K562 (cell line): ENCODE measurements around the gene RALGAPB. TPM values are rescaled to one million over a fixed set of nuclear protein-coding genes. Genes with fewer than 3 reads are reported as not detected.

Experiments
- ATAC-seq: fragments of 200-7000 bp; cut with Tn5 transposase; 3 replicates; pipeline ENCODE4 v1.9.1; 2020; ENCODE audit warnings: moderate library complexity
- BruUV-seq: library from RNA; stranded (reverse); fragments of 400-500 nt; replicated peaks from 2 replicates; lab custom pipeline; 2021; lab: Mats Ljungman, UMichigan
- CTCF ChIA-PET: fragments of 300-600 bp; formaldehyde crosslinking; extraction: SDS; loops from one replicate; lab custom pipeline; 2021; ENCODE audit warnings: low intra/inter-chr PET ratio; lab: Yijun Ruan, JAX
- POLR2A ChIA-PET: fragments of 300-600, 350-650 bp; sonication (Branson Sonifier 250); formaldehyde crosslinking; extraction: SDS; loops from one replicate; lab custom pipeline; 2021; ENCODE audit warnings: antibody characterized with exemption, inconsistent platforms; lab: Yijun Ruan, JAX
- DNase-seq, 4 experiments: peaks; one replicate each; pipeline versions ENCODE4 v3.0.0 to v3.0.0-alpha.2; 2011 to 2018; ENCODE audit warnings: low spot score in 3 of 4, mixed read lengths in 3 of 4; ENCODE audit errors: extremely low read depth in 1 of 4
- FAIRE-seq: peaks from 2 replicates; lab custom pipeline; 2011; peaks lifted over from hg19 to GRCh38; lab: Jason Lieb, UNC
- H2AFZ ChIP-seq: 2 replicates; pipeline ENCODE4 v1.6.0; 2011; ENCODE audit warnings: low read depth, low read length, control low read depth, inconsistent platforms
- H3K27ac ChIP-seq: fragments of 200-600 bp; 3 replicates; pipeline ENCODE4 v1.8.0; 2011; ENCODE audit warnings: low read depth, mild to moderate bottlenecking, control low read depth, inconsistent platforms, low read length, moderate library complexity, mixed read lengths; ENCODE audit errors: extremely low read depth
- H3K27me3 ChIP-seq, 2 experiments: fragments of 300-600 bp in 1 of 2; 2 replicates in 1 of 2; 3 replicates in 1 of 2; pipeline versions ENCODE4 v1.6.0 to v1.8.0; 2011; ENCODE audit warnings: inconsistent platforms in 2 of 2, low read length in 2 of 2, mild to moderate bottlenecking in 1 of 2, mixed read lengths in 1 of 2, moderate library complexity in 1 of 2; ENCODE audit not compliant: control insufficient read depth in 2 of 2, insufficient read depth in 2 of 2
- H3K36me3 ChIP-seq: fragments of 300-600 bp; 3 replicates; pipeline ENCODE4 v1.8.0; 2011; ENCODE audit warnings: mild to moderate bottlenecking, low read length, inconsistent platforms; ENCODE audit not compliant: control insufficient read depth, insufficient read depth
- H3K4me1 ChIP-seq, 2 experiments: fragments of 200-600 bp in 1 of 2; replicated peaks in 1 of 2; 2 replicates in 1 of 2; 3 replicates in 1 of 2; pipeline versions ENCODE4 v1.5.1 to v1.8.0; 2011; ENCODE audit warnings: inconsistent platforms in 2 of 2, low read length in 2 of 2, mild to moderate bottlenecking in 1 of 2, mixed read lengths in 1 of 2, moderate library complexity in 1 of 2; ENCODE audit not compliant: control insufficient read depth in 2 of 2, insufficient read depth in 2 of 2
- H3K4me2 ChIP-seq: 2 replicates; pipeline ENCODE4 v1.6.1; 2011; ENCODE audit warnings: low read length, control low read depth, inconsistent platforms, mixed read lengths; ENCODE audit not compliant: insufficient read depth
- H3K4me3 ChIP-seq: fragments of 200-600 bp; sonication (generic), shearing (Covaris generic); 2 replicates; pipeline ENCODE4 v1.5.1; 2016; ENCODE audit warnings: control low read depth, inconsistent platforms
- H3K79me2 ChIP-seq: fragments of 200-600 bp; 3 replicates; pipeline ENCODE4 v1.8.0; 2011; ENCODE audit warnings: low read length, inconsistent platforms; ENCODE audit not compliant: control insufficient read depth, insufficient read depth
- H3K9ac ChIP-seq, 2 experiments: 2 replicates each; pipeline versions ENCODE4 v1.6.0 to v1.6.1; 2011; ENCODE audit warnings: low read depth in 2 of 2, low read length in 2 of 2, control low read depth in 1 of 2, inconsistent platforms in 1 of 2, mild to moderate bottlenecking in 1 of 2, mixed read lengths in 1 of 2; ENCODE audit not compliant: insufficient read depth in 1 of 2
- H3K9me1 ChIP-seq: one replicate; pipeline ENCODE4 v1.6.0; 2011; ENCODE audit warnings: inconsistent platforms, mild to moderate bottlenecking, low read length, moderate library complexity; ENCODE audit not compliant: control insufficient read depth, insufficient read depth
- H3K9me3 ChIP-seq: replicated peaks from 2 replicates; pipeline ENCODE4 v1.5.1; 2011; ENCODE audit warnings: low read depth, low read length, inconsistent platforms; ENCODE audit not compliant: control insufficient read depth, insufficient read depth
- H4K20me1 ChIP-seq: replicated peaks from 2 replicates; pipeline ENCODE4 v1.6.1; 2011; ENCODE audit warnings: low read length, inconsistent platforms, mixed read lengths; ENCODE audit not compliant: control insufficient read depth, insufficient read depth
- ADNP ChIP-seq: fragments of 200-800 bp; sonication (Bioruptor generic); IDR thresholded peaks from 2 replicates; pipeline ENCODE4 v1.6.1; 2016; ENCODE audit warnings: missing genetic modification characterization, missing compliant biosample characterization
- C11orf30 ChIP-seq: fragments of 450-650 bp; IDR thresholded peaks from 2 replicates; pipeline ENCODE4 v1.6.1; 2016; ENCODE audit warnings: low read depth, mild to moderate bottlenecking
- KAT7 ChIP-seq: sonication (generic); formaldehyde crosslinking; IDR thresholded peaks from 2 replicates; pipeline ENCODE4 v1.8.0; 2022; ENCODE audit warnings: missing genetic modification reagents, mild to moderate bottlenecking, borderline replicate concordance
- MAFF ChIP-seq: IDR thresholded peaks from 2 replicates; pipeline ENCODE4 v1.6.1; 2012; ENCODE audit warnings: low read length, improper control_type of control experiment
- MAFG ChIP-seq: fragments of 450-650 bp; conservative IDR thresholded peaks from 2 replicates; pipeline ENCODE4 v1.6.1; 2016; ENCODE audit warnings: missing genetic modification characterization, missing compliant biosample characterization
- MAFK ChIP-seq: IDR thresholded peaks from 2 replicates; pipeline ENCODE4 v1.6.1; 2011; ENCODE audit warnings: low read length, improper control_type of control experiment
- NR2C2 ChIP-seq, 2 experiments: fragments of 200-800 bp in 1 of 2; sonication (Bioruptor generic) in 1 of 2; sonication (generic) in 1 of 2; formaldehyde crosslinking in 1 of 2; IDR thresholded peaks; 2 replicates each; pipeline versions ENCODE4 v1.6.1 to v1.8.0; 2016 to 2022; ENCODE audit warnings: mild to moderate bottlenecking in 1 of 2, missing compliant biosample characterization in 1 of 2, missing genetic modification characterization in 1 of 2, missing genetic modification reagents in 1 of 2
- POLR2A ChIP-seq: fragments of 450-650 bp; conservative IDR thresholded peaks from 2 replicates; pipeline ENCODE4 v1.6.1; 2016
- RBFOX2 ChIP-seq: fragments of 200-400 bp; formaldehyde crosslinking; IDR thresholded peaks from 2 replicates; pipeline ENCODE4 v1.6.1; 2017; ENCODE audit warnings: low read depth, mild to moderate bottlenecking, low read length, moderate library complexity
- ZNF121 ChIP-seq: sonication (generic); formaldehyde crosslinking; conservative IDR thresholded peaks from 2 replicates; pipeline ENCODE4 v1.8.0; 2022; ENCODE audit warnings: missing genetic modification reagents
- ZNF263 ChIP-seq: sonication (generic); formaldehyde crosslinking; IDR thresholded peaks from 2 replicates; pipeline ENCODE4 v1.8.0; 2022; ENCODE audit warnings: mild to moderate bottlenecking, missing genetic modification reagents, borderline replicate concordance
- ZNF277 ChIP-seq: fragments of 250-450 bp; sonication (Bioruptor Pico); IDR thresholded peaks from 2 replicates; pipeline ENCODE4 v1.8.0; 2022; ENCODE audit warnings: inconsistent platforms, mild to moderate bottlenecking, moderate library complexity, borderline replicate concordance
- ZNF316 ChIP-seq: fragments of 450-650 bp; IDR thresholded peaks from 2 replicates; pipeline ENCODE4 v1.6.1; 2016
- WGBS: fragments of 100-300 bp; shearing (Covaris generic); methylation state at CpG from one replicate; pipeline ENCODE4 v1.1.6; 2016; ENCODE audit warnings: low coverage, mixed read lengths; ENCODE audit not compliant: insufficient coverage; ENCODE audit errors: missing lambda C conversion rate; 5-methylcytosine and 5-hydroxymethylcytosine counted together
- in situ Hi-C: fragments of 300-500 bp; cut with MboI; formaldehyde crosslinking; loops from 4 replicates; pipeline ENCODE4 v1.15.0; 2018; ENCODE audit warnings: inconsistent platforms, mixed read lengths
- intact Hi-C: fragments of 100-400 bp; cut with micrococcal nuclease; formaldehyde crosslinking; loops from 2 replicates; pipeline ENCODE4 v1.14.2; 2022
- polyA plus RNA-seq, 8 experiments: library from polyadenylated mRNA; depleted of rRNA in 4 of 8; stranded (reverse) in 5 of 8; unstranded in 3 of 8; fragments of >200 nt; fragmentation: Nextera tagmentation in 2 of 8; fragmentation: Illumina TruSeq in 1 of 8; extraction: Ambion mirVana in 2 of 8; extraction: Trizol in 1 of 8; gene quantifications; 2 replicates each; pipeline versions ENCODE4 v1.2.1 to v1.2.3, GENCODE V29; 2011 to 2014; ENCODE audit warnings: inconsistent platforms in 1 of 8, missing spikeins in 1 of 8
- total RNA-seq, 7 experiments: library from RNA; depleted of rRNA in 6 of 7; stranded (reverse); fragments of >200 nt in 6 of 7; fragmentation: Illumina TruSeq in 2 of 7; extraction: Trizol in 2 of 7; gene quantifications; 2 replicates each; pipeline versions ENCODE4 v1.2.1 to v1.2.3, GENCODE V29; 2011 to 2021; ENCODE audit warnings: low replicate concordance in 1 of 7

Gene RALGAPB
- total and polyA plus RNA-seq, 9 of the 15 experiments (the other 6 are each of a cell fraction or from before 2014, with no cell fraction given), result 4.3 to 25.6 (median 13.6) TPM

GRCh38 chr20:38427655-38428023, 45.0 kb upstream of the RALGAPB start:
- H3K79me2 ChIP-seq, result peaks cover 90% of the 10 kb centered on the region
- ATAC-seq (no peak), DNase-seq (no peak), FAIRE-seq (peak; percentile 40)
- H3K9me3 ChIP-seq, result no peaks in the 10 kb centered on the region
- H3K27ac ChIP-seq, result no peak overlapping the region
- in situ Hi-C loops (no loop called here), intact Hi-C loops (no loop called here)
- H2AFZ ChIP-seq, result no peak overlapping the region
- H3K27me3 ChIP-seq, result no peaks in the 10 kb centered on the region
- POLR2A ChIA-PET, result interaction anchor here (0.5 to 4.9 kb wide), 7 partner anchors 7 to 493 kb away, joined by 3 to 41 read pairs (median 3); partner anchors contain the start of gene SNHG17
- peaks cover 100% of the 10 kb centered on the region for H3K36me3 ChIP-seq
- CTCF ChIA-PET, result no interaction called here
- peaks cover 10 to 14% of the 10 kb centered on the region in 2 experiments; a peak in 3 of 5 replicates for H3K4me1 ChIP-seq
- BruUV-seq, result no TSS peak
- H3K9ac ChIP-seq, result no peak overlapping the region
- H3K4me2 ChIP-seq, result no peak overlapping the region
- H3K4me3 ChIP-seq, result no peak overlapping the region
- peaks cover 85% of the 10 kb centered on the region for H4K20me1 ChIP-seq
- WGBS, result 96% methylated on average over 5 of the region's 5 CpGs
- no peak for TF ChIP-seq NR2C2 (CRISPR knock-in tag; IDR thresholded peaks at IDR 0.05)
- TF ChIP-seq NR2C2 (tag; IDR thresholded peaks at IDR 0.05), result no peak
- TF ChIP-seq POLR2A, result 0 out of 2 replicates have a peak, but pooled peaks have one; percentile 1
- no peak for TF ChIP-seq ZNF263 (CRISPR knock-in tag)
- peaks cover 20% of the 10 kb centered on the region for H3K9me1 ChIP-seq

GRCh38 chr20:38428800-38429199, 43.8 kb upstream of the RALGAPB start:
- Histone ChIP-seq H4K20me1 (peaks cover 92% of the 10 kb centered on the region), H3K27me3 (no peaks in the 10 kb centered on the region), H3K9me3 (no peaks in the 10 kb centered on the region), H3K9me1 (peaks cover 21% of the 10 kb centered on the region), H3K4me2 (no peak overlapping the region), H3K4me3 (no peak overlapping the region), H3K27ac (no peak overlapping the region; the same call in 2 of the 3 replicates), H3K36me3 (peaks cover 100% of the 10 kb centered on the region), H3K9ac (no peak overlapping the region), H2AFZ (no peak overlapping the region), H3K4me1 (peaks cover 20 to 24% of the 10 kb centered on the region in 2 experiments; a peak in 3 of 5 replicates), H3K79me2 (peaks cover 96% of the 10 kb centered on the region)
- DNase-seq (no peak), FAIRE-seq (no peak), ATAC-seq (no peak)
- POLR2A ChIA-PET, result interaction anchor here (1.0 to 2.3 kb wide), 4 partner anchors 8 to 44 kb away, joined by 3 to 13 read pairs (median 4); no protein-coding TSS in a partner anchor
- CTCF ChIA-PET, result no interaction called here
- 91% methylated on average over 3 of the region's 3 CpGs for WGBS
- intact Hi-C loops (no loop called here), in situ Hi-C loops (no loop called here)
- BruUV-seq, result no TSS peak
- TF ChIP-seq RBFOX2, result peak; percentile 9; the same call in 1 of the 2 replicates
- peak; percentile 46; the same call in 1 of the 2 replicates for TF ChIP-seq MAFK
- no peak for TF ChIP-seq ADNP (tag)
- TF ChIP-seq ZNF121 (CRISPR knock-in tag), result peak; percentile 49
- peak; percentile 60 for TF ChIP-seq MAFF
- peak; percentile 81 for TF ChIP-seq ZNF316
- no peak for TF ChIP-seq ZNF277 (CRISPR knock-in tag)
- TF ChIP-seq MAFG (tag), result peak; percentile 58
- TF ChIP-seq KAT7 (CRISPR knock-in tag), result no peak
- TF ChIP-seq C11orf30, result peak; percentile 76
